Immature natural killer cell (primary cell): ENCODE results near the gene NKPD1. TPM values are rescaled to one million over a fixed set of nuclear protein-coding genes. Genes with fewer than 3 reads are reported as not detected.
A peak's percentile ranks its signal among the peaks of the same experiment; 100 is the strongest.

Source experiments
- DNase-seq, 3 donors: peaks; one replicate each; pipeline ENCODE4 v3.0.0; 2022; ENCODE audit warnings: mixed read lengths in 1 of 3
- H3K27ac Mint-ChIP-seq, 6 donors: one replicate each; pipeline ENCODE4 v1.8.0; 2020; ENCODE audit warnings: mixed read lengths in 6 of 6, mild to moderate bottlenecking in 5 of 6, inconsistent platforms in 4 of 6, moderate library complexity in 3 of 6
- H3K27me3 Mint-ChIP-seq, 3 donors: one replicate each; pipeline ENCODE4 v1.8.0; 2020 to 2021; ENCODE audit warnings: low read depth in 3 of 3, mild to moderate bottlenecking in 3 of 3, mixed read lengths in 3 of 3, moderate library complexity in 3 of 3, inconsistent platforms in 1 of 3
- H3K36me3 Mint-ChIP-seq, 3 donors: one replicate each; pipeline ENCODE4 v1.8.0; 2020; ENCODE audit warnings: mixed read lengths in 3 of 3, inconsistent platforms in 2 of 3, mild to moderate bottlenecking in 2 of 3
- H3K4me1 Mint-ChIP-seq, 2 donors: one replicate each; pipeline ENCODE4 v1.8.0; 2020; ENCODE audit warnings: inconsistent platforms in 2 of 2, mild to moderate bottlenecking in 2 of 2, mixed read lengths in 2 of 2, moderate library complexity in 1 of 2
- H3K4me3 Mint-ChIP-seq, 5 donors: one replicate each; pipeline ENCODE4 v1.8.0; 2020; ENCODE audit warnings: mild to moderate bottlenecking in 5 of 5, mixed read lengths in 5 of 5, inconsistent platforms in 3 of 5, moderate library complexity in 3 of 5
- H3K9me3 Mint-ChIP-seq, 6 donors: one replicate each; pipeline ENCODE4 v1.8.0; 2020; ENCODE audit warnings: mild to moderate bottlenecking in 6 of 6, mixed read lengths in 6 of 6, inconsistent platforms in 4 of 6, moderate library complexity in 3 of 6
- polyA plus RNA-seq, 3 donors: library from polyadenylated mRNA; unstranded; fragments of 300-500 nt; fragmentation: Illumina TruSeq; gene quantifications; one replicate each; pipeline ENCODE4 v1.2.3, GENCODE V29; 2021

The NKPD1 gene
- polyA plus RNA-seq, 3 donors from 2014 or later = 0.18 to 0.43 TPM; not detected in 1

DNA sequence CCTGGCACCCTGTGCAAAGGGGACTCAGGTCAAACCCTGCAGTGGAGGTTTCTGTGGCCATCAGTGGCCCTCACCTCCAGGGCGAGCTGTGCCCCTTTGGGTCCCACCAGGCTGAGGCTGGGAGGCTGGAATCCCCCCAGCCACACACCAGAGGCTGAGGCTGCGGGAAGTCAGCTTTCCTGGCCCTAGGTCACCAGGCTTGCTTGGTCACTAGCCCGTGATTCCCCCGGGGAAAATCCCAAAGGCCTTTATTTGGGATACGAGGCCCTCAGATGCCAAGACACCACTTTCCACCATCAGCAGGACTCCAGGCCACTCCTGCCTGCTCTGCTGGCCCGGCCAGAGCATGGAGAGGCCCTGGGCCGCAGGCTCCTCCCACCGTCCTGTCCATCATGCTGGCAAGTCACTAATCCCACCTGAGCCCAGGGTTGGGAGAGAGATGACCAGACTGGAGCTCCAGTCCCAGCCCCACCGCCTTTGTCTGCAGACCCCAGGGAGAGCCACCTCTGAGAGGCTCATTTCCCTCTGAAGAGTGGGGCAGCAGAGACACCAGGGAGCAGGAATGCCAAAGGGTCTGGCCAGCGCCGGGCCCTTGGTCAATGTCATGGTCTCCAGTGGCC is 4.7 kb downstream of the NKPD1 start:
- Mint-ChIP-seq H3K9me3 (no peaks in the 10 kb centered on the region), H3K4me3 (no peak overlapping the region), H3K27me3 (peaks cover 0 to 19% (median 10%) of the 10 kb centered on the region in 3 donors), H3K27ac (no peak overlapping the region), H3K36me3 (no peaks in the 10 kb centered on the region), H3K4me1 (peaks cover 16 to 19% of the 10 kb centered on the region in 2 donors)
- DNase-seq = no peak

DNA sequence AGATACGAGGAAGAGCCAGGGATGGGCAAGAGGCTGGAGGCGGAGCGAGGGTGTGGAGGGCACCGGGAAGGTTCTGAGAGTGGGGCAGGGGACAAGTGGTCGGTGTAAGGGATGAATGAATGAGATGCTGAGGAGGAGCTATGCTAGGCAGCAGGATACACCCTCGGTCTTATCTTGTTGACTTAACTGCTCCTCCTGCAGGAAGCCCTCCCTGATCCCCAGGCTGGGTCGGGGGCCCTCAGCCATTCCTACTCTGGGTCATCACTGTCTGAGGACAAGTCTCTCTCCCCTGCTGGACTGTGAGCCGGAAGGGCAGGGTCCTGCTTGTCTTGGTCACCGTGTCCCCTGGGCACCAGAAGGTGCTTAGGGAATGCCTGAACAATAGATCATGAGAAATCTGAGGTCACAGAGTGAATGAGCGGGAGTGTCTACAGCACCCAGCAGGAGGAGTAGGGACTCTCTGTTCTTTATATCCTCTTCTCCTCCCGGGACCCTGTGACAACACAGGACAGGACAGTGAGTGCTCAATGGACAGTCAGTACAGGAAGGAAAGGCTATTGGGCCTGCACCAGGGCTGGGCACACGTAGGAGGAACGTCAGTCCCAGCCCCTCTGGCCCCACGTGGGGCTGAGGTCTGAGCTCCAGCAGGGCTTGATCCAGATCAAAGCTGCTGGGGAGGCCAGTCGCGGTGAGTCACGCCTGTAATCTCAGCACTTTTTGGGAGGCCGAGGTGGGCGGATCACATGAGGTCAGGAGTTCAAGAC is 6.5 kb downstream of the NKPD1 start:
- Mint-ChIP-seq H3K27me3 (peaks cover 0 to 18% (median 10%) of the 10 kb centered on the region in 3 donors), H3K36me3 (no peaks in the 10 kb centered on the region), H3K4me3 (peak overlapping the region; percentile 53 to 84 (median 67)), H3K9me3 (no peaks in the 10 kb centered on the region), H3K4me1 (peaks cover 16 to 19% of the 10 kb centered on the region in 2 donors), H3K27ac (peak overlapping the region in 3 of 6 donors; percentile 46 to 67 (median 51))
- no peak for DNase-seq

DNA sequence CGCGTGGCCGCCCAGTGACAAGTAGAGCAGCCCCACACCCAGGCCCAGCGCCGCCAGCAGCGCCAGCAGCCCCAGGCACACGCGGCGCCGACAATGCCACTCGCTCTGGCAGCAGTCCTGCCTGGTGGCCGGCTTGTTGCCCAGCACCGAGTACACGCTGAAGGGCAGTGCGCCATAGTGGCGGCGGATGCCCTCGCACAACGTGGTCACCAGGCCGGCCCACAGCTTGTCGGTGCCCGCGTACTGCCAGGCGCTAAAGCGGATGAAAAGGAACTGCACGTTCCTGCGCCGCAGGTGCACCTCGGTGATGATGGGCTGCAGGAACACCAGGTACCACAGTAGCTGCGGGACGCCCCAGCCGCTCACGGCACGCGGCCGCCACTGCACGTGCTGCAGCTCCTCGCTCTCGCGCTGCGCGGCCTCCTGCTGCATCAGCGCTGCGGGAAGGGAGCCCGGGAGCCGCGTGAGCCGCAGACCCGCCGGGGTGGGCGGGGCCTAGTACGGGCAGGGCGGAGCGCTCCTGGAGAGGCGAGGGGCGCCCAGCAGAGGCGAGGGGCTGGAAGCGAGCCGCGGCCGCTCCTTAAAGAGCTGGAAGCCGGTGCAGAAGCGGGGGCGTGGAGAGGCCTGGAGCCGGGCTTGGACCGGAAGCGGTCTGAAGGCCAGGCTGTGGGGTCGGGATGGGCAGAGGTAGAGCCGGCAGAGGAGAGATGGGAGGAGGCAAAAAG is 7.3 kb downstream of the NKPD1 start:
- Mint-ChIP-seq H3K4me1 (peaks cover 16 to 19% of the 10 kb centered on the region in 2 donors), H3K9me3 (no peaks in the 10 kb centered on the region), H3K27me3 (peaks cover 0 to 18% (median 10%) of the 10 kb centered on the region in 3 donors), H3K4me3 (peak overlapping the region; percentile 76 to 86 (median 84)), H3K27ac (peak overlapping the region in 4 of 6 donors; percentile 56 to 82 (median 67)), H3K36me3 (no peaks in the 10 kb centered on the region)
- DNase-seq = peak; percentile 22 to 28 (median 23)

DNA sequence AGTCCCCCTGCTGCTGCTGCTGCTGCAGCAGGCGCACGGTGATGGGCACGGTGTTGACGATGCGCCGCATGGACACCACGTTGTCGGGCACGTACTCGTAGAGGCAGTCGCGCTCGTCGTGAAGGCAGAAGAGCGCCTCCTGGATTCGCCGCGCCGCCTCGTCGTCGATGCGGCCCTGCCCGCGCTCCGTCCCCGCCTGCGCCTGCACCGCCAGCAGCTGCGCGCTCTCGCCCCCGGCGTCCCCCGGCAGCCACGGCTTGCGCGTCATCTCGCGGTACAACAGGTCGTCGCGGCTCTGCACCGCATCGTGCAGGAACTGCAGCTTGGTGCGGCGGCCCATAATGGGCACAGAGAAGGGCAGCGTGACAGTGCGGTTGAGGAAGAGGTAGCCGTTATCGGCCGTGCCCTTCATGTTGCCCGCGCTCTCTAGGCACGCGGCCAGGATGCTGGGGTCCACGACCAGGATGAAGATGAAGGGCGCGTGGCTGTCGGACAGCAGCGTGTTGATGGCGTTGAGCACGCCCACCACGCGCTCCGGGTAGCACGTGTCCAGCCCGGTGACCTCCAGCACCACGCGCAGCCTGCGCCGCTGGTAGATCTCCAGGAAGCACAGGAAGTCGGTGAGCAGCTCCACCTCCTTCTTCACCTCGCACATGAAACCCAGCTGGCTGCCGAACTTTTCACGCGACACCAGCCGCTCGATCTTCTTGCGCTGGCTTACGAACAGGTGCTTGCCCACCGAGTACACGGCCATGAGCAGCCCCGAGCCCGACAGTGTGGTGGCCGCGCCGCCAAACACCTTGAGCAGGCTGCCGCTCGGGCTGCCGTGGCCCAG is 8.1 kb downstream of the NKPD1 start:
- peak; percentile 64 to 68 (median 67) for DNase-seq
- H3K4me1 Mint-ChIP-seq = peaks cover 16 to 19% of the 10 kb centered on the region in 2 donors
- peaks cover 0 to 12% (median 8%) of the 10 kb centered on the region in 3 donors for H3K27me3 Mint-ChIP-seq
- H3K36me3 Mint-ChIP-seq = no peaks in the 10 kb centered on the region
- H3K9me3 Mint-ChIP-seq = no peaks in the 10 kb centered on the region
- H3K4me3 Mint-ChIP-seq = peak overlapping the region; percentile 76 to 86 (median 84)
- H3K27ac Mint-ChIP-seq = peak overlapping the region; percentile 53 to 82 (median 68)

DNA sequence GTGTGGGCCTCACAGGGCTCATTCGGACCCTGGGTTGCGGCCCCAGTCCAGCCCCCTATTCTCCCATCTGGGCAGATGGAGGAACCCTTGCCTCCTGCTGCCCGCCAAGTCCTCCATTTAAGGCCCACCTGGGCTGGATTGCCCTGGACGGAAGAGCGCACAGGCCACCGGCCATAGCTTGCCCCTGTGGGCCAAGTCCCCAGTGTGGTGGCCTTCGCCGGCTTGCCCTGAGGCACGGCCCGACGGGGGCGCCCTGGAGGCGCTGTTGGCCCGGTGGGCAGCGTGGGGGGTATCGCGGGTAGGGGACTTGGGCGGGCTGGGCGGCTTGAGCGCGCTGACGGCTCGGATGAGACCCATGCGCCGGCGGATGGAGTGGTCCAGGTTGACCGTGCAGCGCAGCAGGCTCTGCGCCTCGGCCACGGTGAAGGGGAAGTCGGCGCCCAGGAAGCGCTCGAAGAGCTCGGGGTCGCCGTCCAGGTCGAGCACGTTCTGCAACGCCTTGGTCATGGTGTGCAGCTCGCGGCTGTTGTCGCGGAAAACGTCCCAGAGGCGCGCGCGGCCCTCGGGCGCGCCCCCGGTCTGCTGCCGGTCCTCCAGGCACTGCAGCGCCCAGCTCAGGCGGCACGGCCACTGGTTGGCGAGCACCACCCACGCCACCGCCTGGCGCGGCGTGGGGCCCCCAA is 8.8 kb downstream of the NKPD1 start:
- H3K4me3 Mint-ChIP-seq = peak overlapping the region; percentile 30 to 85 (median 53)
- no peak overlapping the region for H3K27ac Mint-ChIP-seq
- DNase-seq = no peak

DNA sequence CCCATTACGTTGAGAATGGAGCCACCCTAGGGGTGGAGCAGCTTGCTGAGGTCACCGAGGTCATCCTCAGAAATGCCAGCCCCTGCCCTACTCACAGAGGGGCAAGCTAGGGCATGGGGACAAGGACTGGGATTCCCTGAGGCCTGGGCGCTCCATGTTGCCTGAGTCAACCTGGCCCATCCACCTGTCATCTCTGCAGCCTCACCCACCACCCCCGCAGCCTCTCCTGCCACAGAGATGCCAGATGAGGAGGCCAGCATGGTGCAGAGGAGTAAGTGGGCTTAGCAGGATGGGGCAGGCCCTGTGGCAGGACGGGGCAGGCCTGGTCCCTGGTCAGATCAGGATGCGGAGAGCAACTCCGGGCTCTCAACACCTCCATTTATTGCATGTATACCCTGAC is 9.5 kb downstream of the NKPD1 start:
- H3K4me1 Mint-ChIP-seq = peaks cover 16 to 19% of the 10 kb centered on the region in 2 donors
- H3K4me3 Mint-ChIP-seq = peak overlapping the region in 4 of 5 donors; percentile 33 to 68 (median 46)
- no peaks in the 10 kb centered on the region for H3K9me3 Mint-ChIP-seq

More for the DNA sequence above, 8.8 kb downstream of the NKPD1 start:
- H3K27me3 Mint-ChIP-seq = peaks cover 0 to 11% (median 10%) of the 10 kb centered on the region in 3 donors
- H3K36me3 Mint-ChIP-seq = peaks cover 0 to 3% (median 0%) of the 10 kb centered on the region in 3 donors
- no peaks in the 10 kb centered on the region for H3K9me3 Mint-ChIP-seq
- H3K4me1 Mint-ChIP-seq = peaks cover 16 to 19% of the 10 kb centered on the region in 2 donors

DNA sequence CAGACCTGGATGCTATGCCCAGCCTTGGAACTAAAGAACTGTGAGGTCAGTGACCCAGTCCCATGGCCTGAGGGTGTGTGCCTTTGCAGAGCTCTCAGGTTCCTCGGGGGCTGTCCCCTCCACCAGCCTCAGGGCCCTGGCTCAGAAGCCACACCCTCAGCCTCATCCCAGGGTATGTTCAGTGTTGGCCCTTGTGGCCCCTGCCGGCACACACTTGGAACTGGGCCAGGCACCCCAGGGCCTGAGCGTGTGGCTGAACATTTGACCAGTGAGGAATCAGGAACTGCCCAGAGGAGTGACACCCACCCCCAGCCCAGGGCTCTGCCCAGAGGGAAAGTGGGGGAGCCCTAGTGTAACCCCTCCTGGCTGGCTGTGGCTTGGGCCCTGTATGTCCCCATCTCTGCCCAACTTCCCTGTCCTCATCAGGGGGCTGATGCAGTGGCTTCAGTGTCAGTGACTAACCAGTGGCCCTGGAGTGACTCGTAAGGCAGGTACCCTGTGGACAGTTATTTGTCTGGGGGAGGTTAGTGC is 10.0 kb downstream of the NKPD1 start:
- peaks cover 0 to 3% (median 0%) of the 10 kb centered on the region in 3 donors for H3K36me3 Mint-ChIP-seq
- H3K27ac Mint-ChIP-seq = no peak overlapping the region
- no peaks in the 10 kb centered on the region for H3K9me3 Mint-ChIP-seq
- H3K4me1 Mint-ChIP-seq = peaks cover 16 to 19% of the 10 kb centered on the region in 2 donors
- H3K4me3 Mint-ChIP-seq = no peak overlapping the region
- no peak for DNase-seq
- peaks cover 0 to 11% (median 9%) of the 10 kb centered on the region in 3 donors for H3K27me3 Mint-ChIP-seq

More for the DNA sequence above, 9.5 kb downstream of the NKPD1 start:
- Mint-ChIP-seq H3K27me3 (peaks cover 0 to 11% (median 9%) of the 10 kb centered on the region in 3 donors), H3K27ac (no peak overlapping the region), H3K36me3 (peaks cover 0 to 3% (median 0%) of the 10 kb centered on the region in 3 donors)
- DNase-seq = no peak

DNA sequence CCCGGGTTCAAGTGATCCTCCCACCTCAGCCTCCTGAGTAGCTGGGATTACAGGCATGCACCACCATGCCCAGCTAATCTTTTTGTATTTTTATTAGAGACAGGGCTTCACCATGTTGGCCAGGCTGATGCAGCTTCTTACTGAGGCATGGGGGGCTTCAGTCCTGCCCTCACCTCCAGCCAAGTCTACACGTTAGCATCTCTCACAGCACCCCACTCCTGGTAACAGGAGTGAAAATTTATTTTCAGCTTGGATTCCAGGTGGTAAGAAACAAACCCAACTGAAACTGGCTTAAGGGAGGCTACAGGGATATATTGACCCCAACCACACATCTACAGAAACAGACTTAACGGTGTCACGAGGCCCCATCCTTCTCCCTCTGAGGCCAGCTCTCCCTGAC is 10.6 kb downstream of the NKPD1 start:
- Mint-ChIP-seq H3K36me3 (peaks cover 0 to 3% (median 0%) of the 10 kb centered on the region in 3 donors), H3K4me3 (no peak overlapping the region)

DNA sequence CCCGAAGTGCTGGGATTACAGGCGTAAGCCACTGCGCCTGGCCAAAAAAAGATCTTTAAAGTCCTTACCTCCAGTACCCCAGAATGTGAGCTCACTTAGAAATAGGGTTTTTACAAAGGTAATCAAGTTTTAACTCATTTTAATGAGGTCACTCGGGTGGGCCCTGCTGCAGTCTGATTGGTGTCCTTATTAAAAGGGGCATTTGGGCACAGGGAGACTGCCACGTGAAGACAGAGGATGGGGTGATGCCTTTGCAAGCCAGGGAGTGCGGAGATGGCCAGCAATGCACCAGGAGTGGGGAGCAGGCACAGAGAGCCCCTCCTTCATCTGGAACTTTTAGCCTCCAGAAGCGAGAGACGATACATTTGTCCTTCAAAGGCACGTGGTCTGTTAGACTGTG is 11.7 kb downstream of the NKPD1 start:
- Mint-ChIP-seq H3K36me3 (peaks cover 0 to 3% (median 0%) of the 10 kb centered on the region in 3 donors), H3K4me3 (peak overlapping the region in 1 of 5 donors; percentile 21), H3K9me3 (no peaks in the 10 kb centered on the region), H3K27me3 (peaks cover 0 to 11% (median 7%) of the 10 kb centered on the region in 3 donors), H3K4me1 (peaks cover 13 to 17% of the 10 kb centered on the region in 2 donors), H3K27ac (peak overlapping the region in 1 of 6 donors; percentile 47)
- DNase-seq = no peak

More for the DNA sequence above, 10.6 kb downstream of the NKPD1 start:
- H3K4me1 Mint-ChIP-seq = peaks cover 16 to 19% of the 10 kb centered on the region in 2 donors
- H3K27me3 Mint-ChIP-seq = peaks cover 0 to 11% (median 7%) of the 10 kb centered on the region in 3 donors
- DNase-seq = no peak
- peak overlapping the region in 1 of 6 donors; percentile 40 for H3K27ac Mint-ChIP-seq
- no peaks in the 10 kb centered on the region for H3K9me3 Mint-ChIP-seq

DNA sequence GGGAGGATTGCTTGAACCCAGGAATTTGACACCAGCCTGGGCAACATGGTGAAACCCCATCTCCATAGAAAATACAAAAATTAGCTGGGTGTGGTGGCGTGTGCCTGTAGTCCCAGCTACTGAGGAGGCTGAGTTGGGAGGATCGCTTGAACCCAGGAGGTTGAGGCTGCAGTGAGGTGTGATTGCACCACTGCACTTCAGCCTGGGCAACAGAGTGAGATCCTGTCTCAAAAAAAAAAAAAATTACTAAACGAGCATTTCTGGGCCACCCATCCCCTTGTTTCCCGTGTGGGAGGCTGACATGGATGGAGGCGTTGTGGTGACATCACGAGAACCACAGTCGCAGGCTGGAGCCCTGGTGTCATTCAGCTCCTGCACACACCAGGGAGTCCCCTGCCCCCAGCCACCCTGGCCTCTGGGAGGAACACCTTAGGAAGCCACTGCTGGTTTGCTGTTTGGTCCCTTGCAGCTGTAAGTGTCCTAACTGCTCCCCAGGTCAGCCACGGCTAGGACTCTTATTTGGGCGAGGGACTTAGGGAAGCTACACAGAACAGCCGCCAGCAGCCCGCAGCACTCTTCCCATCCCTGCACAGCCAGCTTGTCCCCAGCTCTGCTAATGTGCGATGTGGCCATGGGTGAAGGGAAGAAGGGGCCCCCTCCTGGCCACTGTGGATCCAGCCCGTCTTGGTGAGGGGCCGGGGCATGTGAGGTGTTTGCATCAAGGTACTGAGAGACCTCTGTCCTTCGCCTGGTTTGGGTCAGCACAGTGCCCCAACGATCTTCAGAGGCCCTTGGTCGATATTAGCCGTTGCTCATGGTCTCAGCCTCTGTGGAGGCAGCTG is 12.7 kb downstream of the NKPD1 start:
- H3K27me3 Mint-ChIP-seq = peaks cover under 1 to 10% (median 5%) of the 10 kb centered on the region in 3 donors
- peaks cover 6 to 11% of the 10 kb centered on the region in 2 donors for H3K4me1 Mint-ChIP-seq
- no peak for DNase-seq

DNA sequence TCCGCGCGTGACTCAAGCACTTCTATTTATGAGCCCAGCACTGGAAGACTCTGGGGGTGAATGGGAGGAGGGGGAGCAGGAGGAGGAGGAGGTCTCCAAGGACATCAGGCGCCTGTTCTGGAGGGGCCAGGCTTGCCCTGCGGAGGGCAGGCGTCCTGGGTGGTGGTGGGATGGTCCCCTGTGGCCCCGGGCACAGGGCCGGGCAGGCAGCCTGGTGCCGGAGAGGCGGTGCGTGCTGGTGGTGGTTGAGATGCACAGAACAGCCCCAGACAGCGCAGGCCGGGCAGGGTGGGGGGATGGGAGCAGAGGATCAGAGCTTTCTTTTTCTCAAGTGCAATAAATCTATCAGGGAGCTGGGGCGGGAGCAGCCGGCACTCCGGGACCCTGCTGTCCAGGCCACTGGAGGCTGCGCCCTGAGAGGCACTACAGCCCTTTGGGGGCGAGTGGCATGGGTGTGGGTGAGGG is 14.0 kb downstream of the NKPD1 start:
- H3K27ac Mint-ChIP-seq = no peak overlapping the region
- no peak overlapping the region for H3K4me3 Mint-ChIP-seq
- H3K9me3 Mint-ChIP-seq = no peaks in the 10 kb centered on the region
- no peak for DNase-seq
- peaks cover 0 to 3% of the 10 kb centered on the region in 2 donors for H3K4me1 Mint-ChIP-seq
- peaks cover 0 to 4% (median 2%) of the 10 kb centered on the region in 3 donors for H3K27me3 Mint-ChIP-seq
- H3K36me3 Mint-ChIP-seq = peaks cover 0 to 10% (median 0%) of the 10 kb centered on the region in 3 donors

More for the DNA sequence above, 12.7 kb downstream of the NKPD1 start:
- Mint-ChIP-seq H3K4me3 (no peak overlapping the region), H3K36me3 (peaks cover 0 to 4% (median 0%) of the 10 kb centered on the region in 3 donors), H3K9me3 (no peaks in the 10 kb centered on the region), H3K27ac (no peak overlapping the region)
